Central memory CD8-positive, alpha-beta T cell (primary cell): ENCODE measurements around the gene LEFTY2.
A peak's percentile ranks its signal among the peaks of the same experiment; 100 is the strongest.
"Not testable (repeated sequence)": the region's sequence is repeated elsewhere in the genome, so short reads cannot be mapped to it uniquely, and the experiment has no call there.

ENCODE experiments used
- ATAC-seq: fragments of 150-1000 bp; cut with Tn5 transposase; replicated peaks from 2 replicates; pipeline ENCODE4 v1.10.0; 2022; ENCODE audit warnings: mild to moderate bottlenecking, moderate FRiP score, moderate number of reproducible peaks; ENCODE audit not compliant: poor library complexity, severe bottlenecking; ENCODE audit errors: extremely low read depth
- DNase-seq, 2 donors: peaks; one replicate each; pipeline ENCODE4 v3.0.0; 2021; ENCODE audit warnings: low spot score in 2 of 2
- H3K27ac Mint-ChIP-seq: one replicate; pipeline ENCODE4 v1.8.0; 2022; ENCODE audit warnings: low read depth, mild to moderate bottlenecking, moderate library complexity, mixed read lengths
- H3K27me3 Mint-ChIP-seq: one replicate; pipeline ENCODE4 v1.8.0; 2022; ENCODE audit warnings: mixed read lengths
- H3K36me3 Mint-ChIP-seq: one replicate; pipeline ENCODE4 v1.8.0; 2022; ENCODE audit warnings: mild to moderate bottlenecking, moderate library complexity, mixed read lengths; ENCODE audit not compliant: insufficient read depth
- H3K4me1 Mint-ChIP-seq: one replicate; pipeline ENCODE4 v1.8.0; 2022; ENCODE audit warnings: mixed read lengths
- H3K4me3 Mint-ChIP-seq: one replicate; pipeline ENCODE4 v1.8.0; 2022; ENCODE audit warnings: mild to moderate bottlenecking, moderate library complexity, mixed read lengths
- H3K9me3 Mint-ChIP-seq: one replicate; pipeline ENCODE4 v1.8.0; 2022; ENCODE audit warnings: mixed read lengths

LEFTY2 gene

GRCh38 chr1:225936086-225936485 lies 4.9 kb downstream of the LEFTY2 start:
- H3K4me3 Mint-ChIP-seq, H3K4me1 Mint-ChIP-seq, H3K27ac Mint-ChIP-seq, ATAC-seq, H3K27me3 Mint-ChIP-seq, H3K36me3 Mint-ChIP-seq, DNase-seq, H3K9me3 Mint-ChIP-seq: not testable (repeated sequence)

- no peak for ATAC-seq
- Mint-ChIP-seq H3K27me3 (no peaks in the 10 kb centered on the region), H3K4me3 (no peak overlapping the region), H3K9me3 (no peaks in the 10 kb centered on the region), H3K4me1 (no peaks in the 10 kb centered on the region), H3K36me3 (no peaks in the 10 kb centered on the region), H3K27ac (no peak overlapping the region)
- DNase-seq = no peak
These were observed 6.3 kb downstream of the LEFTY2 start for GRCh38 chr1:225934711-225935110.

DNA sequence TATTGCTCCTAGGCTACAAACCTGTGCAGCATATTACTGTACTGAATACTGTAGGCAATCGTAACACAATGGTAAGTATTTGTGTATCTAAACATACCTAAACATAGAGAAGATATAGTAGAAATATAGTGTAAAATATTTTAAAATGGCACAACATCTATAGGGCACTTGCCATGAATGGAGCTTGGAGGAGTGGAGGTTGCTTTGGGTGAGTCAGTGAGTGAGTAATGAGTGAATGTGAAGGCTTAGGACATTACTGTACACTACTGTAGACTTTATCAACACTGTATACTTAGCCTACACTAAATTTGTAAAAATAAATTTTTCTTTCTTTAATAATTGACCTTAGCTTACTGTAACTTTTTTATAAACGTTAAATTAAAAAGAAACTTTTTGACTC lies 7.9 kb downstream of the LEFTY2 start:
- no peaks in the 10 kb centered on the region for H3K4me1 Mint-ChIP-seq
- H3K9me3 Mint-ChIP-seq = no peaks in the 10 kb centered on the region

GRCh38 chr1:225931270-225932136 lies 9.5 kb downstream of the LEFTY2 start:
- H3K4me3 Mint-ChIP-seq = no peak overlapping the region

More for the DNA sequence above, 7.9 kb downstream of the LEFTY2 start:
- Mint-ChIP-seq H3K4me3 (no peak overlapping the region), H3K27me3 (no peaks in the 10 kb centered on the region), H3K36me3 (no peaks in the 10 kb centered on the region), H3K27ac (no peak overlapping the region)
- DNase-seq = no peak
- no peak for ATAC-seq

GRCh38 chr1:225930566-225930965 lies 10.5 kb downstream of the LEFTY2 start:
- no peak overlapping the region for H3K27ac Mint-ChIP-seq
- H3K4me1 Mint-ChIP-seq = no peaks in the 10 kb centered on the region
- DNase-seq = no peak
- H3K9me3 Mint-ChIP-seq = no peaks in the 10 kb centered on the region
- H3K36me3 Mint-ChIP-seq = no peaks in the 10 kb centered on the region
- ATAC-seq = no peak
- H3K27me3 Mint-ChIP-seq = no peaks in the 10 kb centered on the region
- no peak overlapping the region for H3K4me3 Mint-ChIP-seq

More at GRCh38 chr1:225931270-225932136, 9.5 kb downstream of the LEFTY2 start:
- DNase-seq (no peak), ATAC-seq (no peak)
- H3K27me3 Mint-ChIP-seq = no peaks in the 10 kb centered on the region
- H3K27ac Mint-ChIP-seq = peak overlapping the region; percentile 50
- no peaks in the 10 kb centered on the region for H3K4me1 Mint-ChIP-seq
- H3K9me3 Mint-ChIP-seq = no peaks in the 10 kb centered on the region
- no peaks in the 10 kb centered on the region for H3K36me3 Mint-ChIP-seq

- H3K36me3 Mint-ChIP-seq, DNase-seq, ATAC-seq, H3K9me3 Mint-ChIP-seq, H3K27me3 Mint-ChIP-seq, H3K4me1 Mint-ChIP-seq, H3K4me3 Mint-ChIP-seq, H3K27ac Mint-ChIP-seq: not testable (repeated sequence)
These were observed 11.6 kb downstream of the LEFTY2 start for GRCh38 chr1:225929462-225929861.

DNA sequence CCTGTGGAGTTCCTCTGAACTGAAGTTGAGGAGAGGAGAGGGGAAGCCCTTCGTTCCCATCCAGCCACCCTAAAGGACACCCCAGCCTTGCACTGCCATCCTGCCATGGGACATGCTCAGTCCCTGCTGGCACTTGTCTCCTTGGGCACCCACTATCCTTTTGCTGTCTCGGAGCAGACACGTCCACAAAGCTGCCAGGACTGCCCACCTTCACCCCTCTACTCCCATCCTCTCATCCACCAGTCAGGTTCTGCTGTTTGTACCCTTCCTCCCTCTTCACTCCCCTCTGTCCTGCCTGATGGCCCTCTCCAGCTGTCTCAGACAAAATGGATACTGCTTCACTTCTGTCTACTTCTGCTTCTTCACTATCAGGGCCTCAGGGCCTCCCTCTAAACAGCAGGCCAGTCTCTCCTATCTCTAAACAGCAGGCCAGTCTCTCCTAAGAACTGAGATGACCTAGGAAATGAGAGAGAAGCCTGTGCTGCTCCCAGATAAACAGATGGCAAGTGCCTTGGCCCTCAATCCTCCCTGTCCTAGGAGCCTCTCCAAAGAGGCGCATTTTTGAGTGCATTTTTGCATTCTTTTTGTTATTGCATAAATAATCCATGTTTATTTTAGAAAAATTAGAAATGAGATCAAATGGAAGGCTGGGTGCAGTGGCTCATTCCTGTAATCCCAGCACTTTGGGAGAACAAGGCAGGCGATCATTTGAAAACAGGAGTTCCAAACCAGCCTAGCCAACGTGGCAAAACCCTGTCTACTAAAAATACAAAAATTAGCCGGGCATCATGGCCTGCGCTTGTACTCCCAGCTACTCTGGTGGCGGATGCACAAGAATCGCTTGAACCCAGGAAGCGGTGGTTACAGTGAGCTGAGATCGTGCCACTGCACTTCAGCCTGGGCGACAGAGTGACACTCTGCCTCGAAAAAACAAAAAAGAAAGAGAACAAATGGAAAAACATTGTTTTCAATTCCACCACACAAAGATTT lies 12.5 kb downstream of the LEFTY2 start:
- ATAC-seq (no peak), DNase-seq (no peak)
- Mint-ChIP-seq H3K4me1 (peaks cover 5% of the 10 kb centered on the region), H3K9me3 (no peaks in the 10 kb centered on the region), H3K27me3 (no peaks in the 10 kb centered on the region), H3K27ac (no peak overlapping the region), H3K36me3 (peaks cover 10% of the 10 kb centered on the region), H3K4me3 (no peak overlapping the region)

DNA sequence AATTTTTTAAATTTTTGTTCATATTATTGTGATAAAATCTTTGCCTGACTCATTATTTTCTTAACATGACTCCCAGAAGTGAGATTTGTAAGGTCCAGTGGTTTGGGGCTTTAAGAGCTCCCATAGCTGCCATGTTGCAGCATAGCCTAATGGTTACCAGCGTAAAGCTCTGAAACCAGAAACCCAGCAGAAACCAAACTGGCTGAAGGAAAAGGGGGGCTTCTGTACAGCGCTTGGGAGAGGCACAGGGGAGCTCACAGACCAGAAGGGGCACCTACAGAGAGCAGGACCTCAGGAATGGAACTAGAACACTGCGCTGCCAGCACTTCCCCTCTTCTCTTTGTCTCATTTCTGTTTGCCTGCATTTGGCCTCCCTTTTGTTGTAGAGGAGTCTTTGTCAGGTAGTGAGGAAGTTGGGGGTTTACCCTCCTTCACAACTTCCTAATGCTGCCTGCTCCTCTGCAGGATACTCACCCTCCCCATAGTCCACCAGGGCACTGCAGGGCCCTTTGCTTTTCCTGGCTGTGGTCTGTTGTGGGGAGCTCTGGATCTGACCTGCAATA lies 14.4 kb downstream of the LEFTY2 start:
- Mint-ChIP-seq H3K9me3 (no peaks in the 10 kb centered on the region), H3K27ac (no peak overlapping the region), H3K4me3 (no peak overlapping the region), H3K36me3 (peaks cover 11% of the 10 kb centered on the region), H3K27me3 (no peaks in the 10 kb centered on the region), H3K4me1 (peaks cover 15% of the 10 kb centered on the region)
- no peak for ATAC-seq
- no peak for DNase-seq

GRCh38 chr1:225923692-225924555 lies 17.1 kb downstream of the LEFTY2 start, which contains the start of gene PYCR2:
PYCR2 (minus strand) TSS chr1:225924250; CDS start chr1:225924110, 140 bp downstream.
- Mint-ChIP-seq H3K27me3 (no peaks in the 10 kb centered on the region), H3K9me3 (no peaks in the 10 kb centered on the region), H3K4me1 (peaks cover 29% of the 10 kb centered on the region), H3K4me3 (peak within 1 kb of the TSS; percentile 97), H3K27ac (peak within 1 kb of the TSS; percentile 88), H3K36me3 (peaks cover 15% of the 10 kb centered on the region)
- ATAC-seq = peak; percentile 100
- peak; percentile 90 to 93 for DNase-seq

GRCh38 chr1:225923381-225923691 lies 17.7 kb downstream of the LEFTY2 start:
- no peaks in the 10 kb centered on the region for H3K27me3 Mint-ChIP-seq
- H3K36me3 Mint-ChIP-seq = peaks cover 15% of the 10 kb centered on the region
- no peak for DNase-seq
- peak overlapping the region; percentile 97 for H3K4me3 Mint-ChIP-seq
- ATAC-seq = no peak
- H3K27ac Mint-ChIP-seq = peak overlapping the region; percentile 88
- H3K9me3 Mint-ChIP-seq = no peaks in the 10 kb centered on the region
- H3K4me1 Mint-ChIP-seq = peaks cover 29% of the 10 kb centered on the region

DNA sequence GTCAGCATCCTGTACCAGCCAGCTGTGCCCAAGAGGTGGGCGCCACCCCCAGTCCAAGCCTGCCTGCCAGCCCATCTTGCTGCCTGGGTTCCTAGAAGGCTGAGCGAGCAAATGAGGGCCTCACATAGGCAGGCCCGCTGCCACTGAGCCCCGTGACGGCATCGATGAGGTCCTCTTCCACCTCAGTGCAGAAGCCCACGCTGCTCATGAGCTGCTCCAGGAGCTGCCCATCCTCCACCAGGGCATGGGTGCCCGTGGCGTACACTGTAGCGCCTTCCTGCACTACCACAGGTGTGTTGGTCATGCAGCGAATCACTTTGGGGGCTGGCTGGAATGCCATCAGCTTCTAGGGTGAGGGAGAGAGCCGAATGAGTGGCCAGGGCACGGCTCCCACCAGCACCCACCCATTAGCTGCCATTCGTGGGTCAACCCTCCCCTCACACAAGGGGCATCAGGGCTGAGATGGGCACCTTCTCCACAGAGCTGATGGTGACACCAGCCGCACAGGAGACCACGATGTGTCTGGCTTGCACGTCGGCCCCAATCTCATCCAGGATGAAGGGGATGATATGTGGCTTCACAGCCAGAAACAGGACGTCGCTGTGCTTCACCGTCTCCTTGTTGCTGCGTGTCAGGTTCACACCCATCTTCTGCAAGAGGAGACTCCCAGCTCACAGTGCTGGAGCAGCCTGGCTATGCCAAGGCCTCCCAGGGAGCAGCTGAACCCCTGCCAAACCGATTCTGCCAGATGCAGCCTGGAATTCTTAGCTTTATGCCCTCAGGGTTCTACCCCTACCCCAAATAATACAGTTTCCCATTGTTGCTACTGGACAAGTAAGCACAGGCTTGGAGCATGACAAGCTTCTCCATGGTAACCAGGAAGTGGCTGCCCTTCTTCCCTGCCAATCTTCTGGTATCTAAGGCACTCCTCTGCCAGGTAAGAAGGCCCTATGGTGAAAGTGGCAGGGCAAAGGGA lies 19.0 kb downstream of the LEFTY2 start:
- Mint-ChIP-seq H3K27ac (no peak overlapping the region), H3K4me3 (peak overlapping the region; percentile 97), H3K9me3 (no peaks in the 10 kb centered on the region), H3K36me3 (peaks cover 18% of the 10 kb centered on the region), H3K4me1 (peaks cover 35% of the 10 kb centered on the region), H3K27me3 (no peaks in the 10 kb centered on the region)
- no peak for ATAC-seq
- DNase-seq = no peak
